ENCODE results near the gene CHD3.
"Not testable (repeated sequence)": the region's sequence is repeated elsewhere in the genome, so short reads cannot be mapped to it uniquely, and the experiment has no call there.

The CHD3 gene

DNA sequence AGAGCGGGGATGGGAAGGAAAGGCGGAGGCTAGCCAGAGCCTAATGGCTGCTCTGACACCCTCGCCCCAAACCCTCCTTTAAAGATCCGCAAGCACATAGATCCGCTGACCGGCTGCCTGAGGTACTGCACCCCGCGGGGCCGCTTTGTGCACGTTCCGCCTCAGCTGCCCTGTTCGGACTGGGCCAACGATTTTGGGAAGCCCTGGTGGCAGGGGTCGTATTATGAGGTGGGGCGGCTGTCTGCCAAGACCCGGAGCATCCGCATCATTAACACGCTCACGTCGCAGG is 30.1 kb upstream of the CHD3 start:
- Histone ChIP-seq H4K20me1 (ENCODE audit: insufficient read depth, low read length, poor library complexity, severe bottlenecking) (peaks cover 5% of the 10 kb centered on the region), H3K4me1 (ENCODE audit: insufficient read depth, low read length, poor library complexity, severe bottlenecking) (peaks cover 19% of the 10 kb centered on the region), H3K9me2 (replicated peaks; ENCODE audit: low read depth, low read length) (no peaks in the 10 kb centered on the region), H3K9ac (ENCODE audit: low read depth, low read length, poor library complexity, severe bottlenecking) (peak overlapping the region; percentile 71), H3K4me2 (ENCODE audit: low read depth, low read length, poor library complexity, severe bottlenecking) (peak overlapping the region; percentile 92), H3F3A (ENCODE audit: low read depth) (no peaks in the 10 kb centered on the region), H3K79me2 (ENCODE audit: insufficient read depth, low read length) (peaks cover 21% of the 10 kb centered on the region; the same call in 1 of the 2 replicates), H3K27me3 (ENCODE audit: insufficient read depth, low read length, poor library complexity, severe bottlenecking) (no peaks in the 10 kb centered on the region), H2AFZ (ENCODE audit: low read length) (no peak overlapping the region), H3K9me3 (ENCODE audit: insufficient read depth, low read depth, low read length) (no peaks in the 10 kb centered on the region), H3K36me3 (ENCODE audit: insufficient read depth, low read length) (no peaks in the 10 kb centered on the region; the same call in 1 of the 2 replicates), H3K4me3 (ENCODE audit: low read length, poor library complexity, severe bottlenecking) (peak overlapping the region; percentile 76)
- TF ChIP-seq CTCF (conservative IDR thresholded peaks at IDR 0.05; ENCODE audit: low read length) (no peak), EZH2phosphoT487 (IDR thresholded peaks at IDR 0.05; ENCODE audit: borderline replicate concordance) (no peak)

DNA sequence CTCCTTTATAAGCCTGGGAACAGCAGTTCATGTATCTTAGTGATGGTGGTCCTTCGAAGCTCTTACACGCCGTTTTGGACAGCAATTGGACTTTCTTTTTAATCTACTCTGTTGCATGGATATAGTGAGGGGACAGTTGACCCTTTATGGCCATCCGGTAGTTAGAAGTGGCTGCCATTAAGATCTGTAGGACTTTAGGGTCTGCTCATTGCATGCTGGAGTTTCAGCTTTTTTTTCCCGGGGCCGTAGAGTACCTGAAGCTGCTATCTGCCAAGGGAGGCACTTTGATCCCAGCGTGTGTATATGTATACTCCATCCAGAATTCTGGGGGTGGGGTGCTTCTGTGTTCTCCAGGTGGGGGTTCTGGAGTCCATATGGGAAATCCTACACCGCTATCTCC is 29.6 kb upstream of the CHD3 start:
- no peaks in the 10 kb centered on the region for H3K9me2 ChIP-seq (replicated peaks; ENCODE audit: low read depth, low read length)
- H3F3A ChIP-seq (ENCODE audit: low read depth) = no peaks in the 10 kb centered on the region
- no peak overlapping the region for H3K4me3 ChIP-seq (ENCODE audit: low read length, poor library complexity, severe bottlenecking)
- H4K20me1 ChIP-seq (ENCODE audit: insufficient read depth, low read length, poor library complexity, severe bottlenecking) = peaks cover 5% of the 10 kb centered on the region
- peak overlapping the region; percentile 92 for H3K4me2 ChIP-seq (ENCODE audit: low read depth, low read length, poor library complexity, severe bottlenecking)
- no peaks in the 10 kb centered on the region for H3K9me3 ChIP-seq (ENCODE audit: insufficient read depth, low read depth, low read length)
- H3K9ac ChIP-seq (ENCODE audit: low read depth, low read length, poor library complexity, severe bottlenecking) = no peak overlapping the region
- peaks cover 21% of the 10 kb centered on the region; the same call in 1 of the 2 replicates for H3K79me2 ChIP-seq (ENCODE audit: insufficient read depth, low read length)
- H2AFZ ChIP-seq (ENCODE audit: low read length) = no peak overlapping the region
- H3K4me1 ChIP-seq (ENCODE audit: insufficient read depth, low read length, poor library complexity, severe bottlenecking) = peaks cover 19% of the 10 kb centered on the region
- no peaks in the 10 kb centered on the region; the same call in 1 of the 2 replicates for H3K36me3 ChIP-seq (ENCODE audit: insufficient read depth, low read length)
- H3K27me3 ChIP-seq (ENCODE audit: insufficient read depth, low read length, poor library complexity, severe bottlenecking) = no peaks in the 10 kb centered on the region
- TF ChIP-seq EZH2phosphoT487 (IDR thresholded peaks at IDR 0.05; ENCODE audit: borderline replicate concordance) = no peak
- no peak for TF ChIP-seq CTCF (conservative IDR thresholded peaks at IDR 0.05; ENCODE audit: low read length)

DNA sequence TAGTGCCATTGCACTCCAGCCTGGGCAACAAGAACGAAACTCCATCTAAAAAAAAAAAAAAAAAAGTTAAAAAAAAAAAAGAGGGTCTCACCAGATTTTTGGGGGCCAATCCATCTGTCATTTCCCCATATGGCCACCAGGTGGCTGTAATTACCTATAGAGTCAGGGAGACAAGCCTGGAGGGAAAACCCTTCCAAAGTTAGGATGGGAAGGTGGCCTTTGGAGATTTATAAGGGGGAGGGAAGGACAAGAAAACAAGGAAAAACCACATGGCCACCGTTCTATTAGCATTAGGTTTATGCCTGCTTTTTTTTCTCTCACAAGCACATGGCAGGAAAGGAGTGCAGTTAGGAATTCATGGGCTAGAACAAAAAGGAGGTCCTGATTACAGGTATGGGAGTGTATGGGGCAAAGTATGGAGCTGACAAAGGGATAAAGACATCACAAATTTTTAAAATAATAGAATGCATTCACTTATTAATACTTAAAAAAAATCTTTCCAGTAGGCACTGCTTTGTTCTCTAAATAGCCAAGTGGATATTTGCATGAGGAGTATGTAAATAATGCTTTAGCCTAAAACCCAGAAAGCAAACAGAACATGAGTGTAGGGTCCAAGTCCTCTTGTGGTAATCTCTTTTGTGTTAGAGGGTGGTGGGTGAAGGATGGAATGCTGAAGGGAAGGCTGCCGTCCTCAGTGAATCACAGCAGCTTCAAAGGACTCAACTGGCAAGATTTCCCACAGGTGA is 25.7 kb upstream of the CHD3 start:
- Histone ChIP-seq H3K9me2 (replicated peaks; ENCODE audit: low read depth, low read length) (no peaks in the 10 kb centered on the region), H3K79me2 (ENCODE audit: insufficient read depth, low read length) (peaks cover 31% of the 10 kb centered on the region; the same call in 1 of the 2 replicates), H4K20me1 (ENCODE audit: insufficient read depth, low read length, poor library complexity, severe bottlenecking) (no peaks in the 10 kb centered on the region), H3K4me3 (ENCODE audit: low read length, poor library complexity, severe bottlenecking) (no peak overlapping the region), H3K4me2 (ENCODE audit: low read depth, low read length, poor library complexity, severe bottlenecking) (no peak overlapping the region), H3F3A (ENCODE audit: low read depth) (no peaks in the 10 kb centered on the region), H3K36me3 (ENCODE audit: insufficient read depth, low read length) (peaks cover 2% of the 10 kb centered on the region; the same call in 1 of the 2 replicates), H3K9me3 (ENCODE audit: insufficient read depth, low read depth, low read length) (no peaks in the 10 kb centered on the region), H3K27me3 (ENCODE audit: insufficient read depth, low read length, poor library complexity, severe bottlenecking) (no peaks in the 10 kb centered on the region), H2AFZ (ENCODE audit: low read length) (no peak overlapping the region), H3K4me1 (ENCODE audit: insufficient read depth, low read length, poor library complexity, severe bottlenecking) (peaks cover 12% of the 10 kb centered on the region), H3K9ac (ENCODE audit: low read depth, low read length, poor library complexity, severe bottlenecking) (no peak overlapping the region)
- TF ChIP-seq CTCF (conservative IDR thresholded peaks at IDR 0.05; ENCODE audit: low read length) = peak; percentile 75
- no peak for TF ChIP-seq EZH2phosphoT487 (IDR thresholded peaks at IDR 0.05; ENCODE audit: borderline replicate concordance)

GRCh38 chr17:7864384-7864783 is 24.2 kb upstream of the CHD3 start:
- H3K36me3 ChIP-seq (ENCODE audit: insufficient read depth, low read length); H3K4me3 ChIP-seq (ENCODE audit: low read length, poor library complexity, severe bottlenecking); H3K27me3 ChIP-seq (ENCODE audit: insufficient read depth, low read length, poor library complexity, severe bottlenecking); H3K4me2 ChIP-seq (ENCODE audit: low read depth, low read length, poor library complexity, severe bottlenecking); H3F3A ChIP-seq (ENCODE audit: low read depth); H3K9ac ChIP-seq (ENCODE audit: low read depth, low read length, poor library complexity, severe bottlenecking); H4K20me1 ChIP-seq (ENCODE audit: insufficient read depth, low read length, poor library complexity, severe bottlenecking); H3K9me3 ChIP-seq (ENCODE audit: insufficient read depth, low read depth, low read length); H2AFZ ChIP-seq (ENCODE audit: low read length); H3K9me2 ChIP-seq (replicated peaks; ENCODE audit: low read depth, low read length): not testable (repeated sequence)
- peaks cover 19% of the 10 kb centered on the region for H3K4me1 ChIP-seq (ENCODE audit: insufficient read depth, low read length, poor library complexity, severe bottlenecking)
- H3K79me2 ChIP-seq (ENCODE audit: insufficient read depth, low read length) = peaks cover 33% of the 10 kb centered on the region; the same call in 1 of the 2 replicates

All from Loucy (cell line).